ENCODE results near the gene VASH2. TPM values are rescaled to one million over a fixed set of nuclear protein-coding genes. Genes with fewer than 3 reads are reported as not detected.
A peak's percentile ranks its signal among the peaks of the same experiment; 100 is the strongest.
"Not testable (repeated sequence)": the region's sequence is repeated elsewhere in the genome, so short reads cannot be mapped to it uniquely, and the experiment has no call there.

The VASH2 gene
- total RNA-seq, 1 experiment from 2014 or later = 0.79 TPM

GRCh38 chr1:212981025-212981495, 30.7 kb downstream of the VASH2 start:
- no peak for DNase-seq (ENCODE audit: low read depth)

GRCh38 chr1:212981571-212982328, 31.4 kb downstream of the VASH2 start:
- no peak for DNase-seq (ENCODE audit: low read depth)

GRCh38 chr1:212982430-212983152, 32.2 kb downstream of the VASH2 start:
- DNase-seq (ENCODE audit: low read depth) = no peak

- DNase-seq (ENCODE audit: low read depth) = no peak
Measured at GRCh38 chr1:212983482-212983881, 33.1 kb downstream of the VASH2 start.

GRCh38 chr1:212984522-212985291, 34.4 kb downstream of the VASH2 start:
- DNase-seq (ENCODE audit: low read depth) = no peak

GRCh38 chr1:212986551-212986950, 36.2 kb downstream of the VASH2 start:
- no peak for DNase-seq (ENCODE audit: low read depth)

GRCh38 chr1:212987702-212988322, 37.5 kb downstream of the VASH2 start:
- DNase-seq (ENCODE audit: low read depth) = peak; percentile 78

- no peak for DNase-seq (ENCODE audit: low read depth)
Measured at GRCh38 chr1:212990276-212990675, 39.9 kb downstream of the VASH2 start.

- not testable (repeated sequence) for DNase-seq (ENCODE audit: low read depth)
Measured at GRCh38 chr1:212993960-212994359, 43.6 kb downstream of the VASH2 start.

GRCh38 chr1:212994926-212995325, 44.6 kb downstream of the VASH2 start:
- no peak for DNase-seq (ENCODE audit: low read depth)

- DNase-seq (ENCODE audit: low read depth) = no peak
Measured at GRCh38 chr1:213003256-213003655, 52.9 kb downstream of the VASH2 start.

- no peak for DNase-seq (ENCODE audit: low read depth)
Measured at GRCh38 chr1:213008564-213008963, 58.2 kb downstream of the VASH2 start.

GRCh38 chr1:213014642-213015041, 64.3 kb downstream of the VASH2 start:
- DNase-seq (ENCODE audit: low read depth) = peak; percentile 4

- DNase-seq (ENCODE audit: low read depth) = peak; percentile 97
Measured at GRCh38 chr1:213015099-213016050, 65.0 kb downstream of the VASH2 start, which contains the start of gene ANGEL2. TSS of gene ANGEL2 (minus strand) at chr1:213015867. CDS start at chr1:213015671, 196 bp downstream.

GRCh38 chr1:213017447-213018273, 67.3 kb downstream of the VASH2 start:
- DNase-seq (ENCODE audit: low read depth) = peak; percentile 7

- DNase-seq (ENCODE audit: low read depth) = no peak
Measured at GRCh38 chr1:213019450-213019849, 69.1 kb downstream of the VASH2 start.

- no peak for DNase-seq (ENCODE audit: low read depth)
Measured at GRCh38 chr1:213020016-213020415, 69.7 kb downstream of the VASH2 start.

- not testable (repeated sequence) for DNase-seq (ENCODE audit: low read depth)
Measured at GRCh38 chr1:213027024-213027423, 76.7 kb downstream of the VASH2 start.

GRCh38 chr1:213032651-213033050, 82.3 kb downstream of the VASH2 start:
- DNase-seq (ENCODE audit: low read depth) = no peak

- DNase-seq (ENCODE audit: low read depth) = no peak
Measured at GRCh38 chr1:213034713-213035112, 84.4 kb downstream of the VASH2 start.
